ENCODE results near the gene PSME3IP1. TPM values are rescaled to one million over a fixed set of nuclear protein-coding genes. Genes with fewer than 3 reads are reported as not detected.

The PSME3IP1 gene
- total RNA-seq, 4 donors from 2014 or later, result 95.7 to 185 (median 120) TPM

- DNase-seq, result no peak
- in situ Hi-C loops (cut with MboI; ENCODE audit: low pct_ligation_motif_present in 1 of 4, low pct_unique_long_range_greater_than_20kb in 1 of 4, low sequenced_read_pairs in 3 of 4), result loop anchor here (10.0 to 25.0 kb wide), 4 partner anchors 81 to 304 kb away; partner anchors contain the start of genes CETP (in 3 of the 4) and SLC12A3 (in 1 of the 4)
- no peak overlapping the region for H3K4me3 ChIP-seq
- 75 to 83% methylated on average over 2 to 3 of the region's 3 CpGs for WGBS, 2 donors (ENCODE audit: low coverage in 1 of 2)
- intact Hi-C loops (cut with DNase I; ENCODE audit: low total_unique reads), result no loop called here
- no peak overlapping the region for H3K27ac ChIP-seq
- no peaks in the 10 kb centered on the region for H3K27me3 ChIP-seq
- no peak for TF ChIP-seq CTCF (IDR thresholded peaks at IDR 0.05)
- TF ChIP-seq EP300 (IDR thresholded peaks at IDR 0.05; ENCODE audit: low read depth), result no peak
- TF ChIP-seq POLR2A (IDR thresholded peaks at IDR 0.05), result no peak
- TF ChIP-seq POLR2AphosphoS5 (IDR thresholded peaks at IDR 0.05), result no peak
- H3K9me3 ChIP-seq, result no peaks in the 10 kb centered on the region
- H3K36me3 ChIP-seq, result peaks cover 0 to 48% (median 16%) of the 10 kb centered on the region in 4 donors
- H3K4me1 ChIP-seq, result peaks cover 0 to 12% (median 0%) of the 10 kb centered on the region in 4 donors
Measured at GRCh38 chr16:57165938-57166337, 19.9 kb downstream of the PSME3IP1 start.

- intact Hi-C loops (cut with DNase I; ENCODE audit: low total_unique reads) (no loop called here), in situ Hi-C loops (cut with MboI; ENCODE audit: low pct_ligation_motif_present in 1 of 4, low pct_unique_long_range_greater_than_20kb in 1 of 4, low sequenced_read_pairs in 3 of 4) (loop anchor here (10.0 to 25.0 kb wide), 4 partner anchors 81 to 303 kb away; partner anchors contain the start of genes CETP (in 3 of the 4) and SLC12A3 (in 1 of the 4))
- Histone ChIP-seq H3K27ac (no peak overlapping the region), H3K4me1 (peaks cover 0 to 17% (median 0%) of the 10 kb centered on the region in 4 donors), H3K27me3 (no peaks in the 10 kb centered on the region), H3K9me3 (no peaks in the 10 kb centered on the region), H3K36me3 (peaks cover 0 to 44% (median 14%) of the 10 kb centered on the region in 4 donors), H3K4me3 (no peak overlapping the region)
- no peak for DNase-seq
- TF ChIP-seq POLR2AphosphoS5 (IDR thresholded peaks at IDR 0.05) (no peak), CTCF (IDR thresholded peaks at IDR 0.05) (no peak), EP300 (IDR thresholded peaks at IDR 0.05; ENCODE audit: low read depth) (no peak), POLR2A (IDR thresholded peaks at IDR 0.05) (no peak)
- 81 to 86% methylated on average over 5 of the region's 5 CpGs for WGBS, 2 donors (ENCODE audit: low coverage in 1 of 2)
Measured at GRCh38 chr16:57165483-57165882, 20.4 kb downstream of the PSME3IP1 start.

- TF ChIP-seq EP300 (IDR thresholded peaks at IDR 0.05; ENCODE audit: low read depth) (no peak), POLR2A (IDR thresholded peaks at IDR 0.05) (no peak), POLR2AphosphoS5 (IDR thresholded peaks at IDR 0.05) (no peak), CTCF (IDR thresholded peaks at IDR 0.05) (no peak)
- intact Hi-C loops (cut with DNase I; ENCODE audit: low total_unique reads) (no loop called here), in situ Hi-C loops (cut with MboI; ENCODE audit: low pct_ligation_motif_present in 1 of 4, low pct_unique_long_range_greater_than_20kb in 1 of 4, low sequenced_read_pairs in 3 of 4) (loop anchor here (10.0 to 25.0 kb wide), 4 partner anchors 79 to 302 kb away; partner anchors contain the start of genes CETP (in 3 of the 4) and SLC12A3 (in 1 of the 4))
- Histone ChIP-seq H3K4me1 (peaks cover 0 to 19% (median 0%) of the 10 kb centered on the region in 4 donors), H3K36me3 (peaks cover 0 to 37% (median 15%) of the 10 kb centered on the region in 4 donors), H3K4me3 (no peak overlapping the region), H3K27ac (no peak overlapping the region), H3K9me3 (no peaks in the 10 kb centered on the region), H3K27me3 (no peaks in the 10 kb centered on the region)
- DNase-seq, result no peak
- 64% methylated on average over 1 of the region's 1 CpG; no CpG with 5 or more reads in 1 of the 2 donors for WGBS, 2 donors (ENCODE audit: low coverage in 1 of 2)
Measured at GRCh38 chr16:57163842-57164241, 22.0 kb downstream of the PSME3IP1 start.

GRCh38 chr16:57159447-57159846 is 26.4 kb downstream of the PSME3IP1 start:
- in situ Hi-C loops (cut with MboI; ENCODE audit: low pct_ligation_motif_present in 1 of 4, low pct_unique_long_range_greater_than_20kb in 1 of 4, low sequenced_read_pairs in 3 of 4) (loop anchor here in 3 of 4 donors (25.0 kb wide), 2 partner anchors 197 to 297 kb away; partner anchors contain the start of genes CETP (in 2 of the 3) and SLC12A3 (in 1 of the 3)), intact Hi-C loops (cut with DNase I; ENCODE audit: low total_unique reads) (no loop called here)
- 89 to 90% methylated on average over 2 to 4 of the region's 4 CpGs for WGBS, 2 donors (ENCODE audit: low coverage in 1 of 2)
- no peaks in the 10 kb centered on the region for H3K27me3 ChIP-seq
- H3K4me3 ChIP-seq, result no peak overlapping the region
- H3K36me3 ChIP-seq, result peaks cover 0 to 29% (median 14%) of the 10 kb centered on the region in 4 donors
- no peak overlapping the region for H3K27ac ChIP-seq
- peaks cover 0 to 20% (median 0%) of the 10 kb centered on the region in 4 donors for H3K4me1 ChIP-seq
- DNase-seq, result no peak
- H3K9me3 ChIP-seq, result no peaks in the 10 kb centered on the region
- TF ChIP-seq EP300 (IDR thresholded peaks at IDR 0.05; ENCODE audit: low read depth), result no peak
- TF ChIP-seq CTCF (IDR thresholded peaks at IDR 0.05), result no peak
- no peak for TF ChIP-seq POLR2AphosphoS5 (IDR thresholded peaks at IDR 0.05)
- TF ChIP-seq POLR2A (IDR thresholded peaks at IDR 0.05), result no peak
